Measurements from ENCODE around the gene NPHP1. TPM values are rescaled to one million over a fixed set of nuclear protein-coding genes. Genes with fewer than 3 reads are reported as not detected.

Gene NPHP1
- 4.3 and 6.7 TPM in 2 replicates for total RNA-seq

GRCh38 chr2:110204408-110205385, at the start of gene NPHP1:
Gene NPHP1 (minus strand): TSS chr2:110205013. CDS start chr2:110204968, 45 bp downstream.

GRCh38 chr2:110211938-110212858, 7.4 kb upstream of the NPHP1 start, which contains the start of gene MTLN:
Gene MTLN (minus strand): TSS chr2:110212547. CDS start chr2:110212525, 22 bp downstream.

GRCh38 chr2:110115291-110116032, 89.4 kb downstream of the NPHP1 start, which contains the start of gene MALL:
Gene MALL (minus strand): TSS chr2:110115822. CDS start chr2:110115792, 30 bp downstream.

Other genes starting within 250 kb of the NPHP1 start
- 204 and 210 TPM in 2 replicates for gene MALL, start 89.2 kb downstream of the NPHP1 start, total RNA-seq
- gene MTLN, start 7.5 kb upstream of the NPHP1 start, total RNA-seq: 80.6 and 89.9 TPM in 2 replicates